ENCODE data around the gene SLC51A.

Gene SLC51A

GRCh38 chr3:196189566-196190347, 26.6 kb upstream of the SLC51A start:
- no peaks in the 10 kb centered on the region for H3F3A ChIP-seq (ENCODE audit: insufficient read depth, low read length)
- H3K9me2 ChIP-seq (ENCODE audit: low read depth, low read length) = no peaks in the 10 kb centered on the region
- H3K79me2 ChIP-seq (ENCODE audit: insufficient read depth, low read length) = no peaks in the 10 kb centered on the region
- no peak for TF ChIP-seq EZH2 (IDR thresholded peaks at IDR 0.05; ENCODE audit: borderline replicate concordance, low read length)
- no peak for TF ChIP-seq CTCF (IDR thresholded peaks at IDR 0.05; ENCODE audit: low read length)
- H3K9me3 ChIP-seq (ENCODE audit: low read length) = no peaks in the 10 kb centered on the region
- H3K27ac ChIP-seq (ENCODE audit: low read depth, low read length, poor library complexity, severe bottlenecking) = no peak overlapping the region
- H3K9ac ChIP-seq (ENCODE audit: low read length) = no peak overlapping the region
- H3K36me3 ChIP-seq (ENCODE audit: insufficient read depth, low read length) = no peaks in the 10 kb centered on the region
- H3K4me2 ChIP-seq (ENCODE audit: low read length) = no peak overlapping the region
- no peaks in the 10 kb centered on the region for H3K27me3 ChIP-seq (ENCODE audit: insufficient read depth, low read length)
- no peak overlapping the region for H2AFZ ChIP-seq (ENCODE audit: low read length)
- H3K4me3 ChIP-seq (ENCODE audit: low read depth, low read length, poor library complexity, severe bottlenecking) = no peak overlapping the region
- H3K4me1 ChIP-seq (ENCODE audit: insufficient read depth, low read length, severe bottlenecking) = peaks cover 21% of the 10 kb centered on the region
- no peaks in the 10 kb centered on the region for H4K20me1 ChIP-seq (ENCODE audit: insufficient read depth, low read length)

DNA sequence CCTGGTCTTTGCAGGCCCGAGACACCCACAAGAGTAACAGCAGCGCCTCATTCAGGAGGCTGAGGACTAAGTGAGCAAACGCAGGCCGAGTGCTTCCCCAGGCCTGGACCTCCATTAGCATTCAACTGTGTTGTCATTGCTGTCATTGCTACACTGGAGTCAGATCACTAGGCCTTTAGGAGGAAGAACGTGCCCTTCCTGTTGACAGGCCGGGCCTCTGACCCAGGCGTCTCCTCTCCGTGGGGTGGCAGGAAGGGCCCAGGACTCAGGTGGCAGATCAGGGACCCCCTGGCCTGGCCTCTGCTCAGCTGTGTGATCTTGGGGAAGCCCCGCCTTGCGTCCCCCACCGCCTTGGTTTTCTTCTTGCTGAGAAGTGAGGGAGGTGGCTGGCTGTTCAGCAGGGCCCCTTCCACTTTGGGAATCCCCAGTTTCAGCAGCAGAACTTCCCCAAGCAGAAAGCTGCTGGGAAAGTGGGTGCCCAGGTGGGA, 24.3 kb upstream of the SLC51A start:
- Histone ChIP-seq H3K4me3 (ENCODE audit: low read depth, low read length, poor library complexity, severe bottlenecking) (no peak overlapping the region), H3K79me2 (ENCODE audit: insufficient read depth, low read length) (no peaks in the 10 kb centered on the region), H3F3A (ENCODE audit: insufficient read depth, low read length) (no peaks in the 10 kb centered on the region), H2AFZ (ENCODE audit: low read length) (no peak overlapping the region), H3K36me3 (ENCODE audit: insufficient read depth, low read length) (no peaks in the 10 kb centered on the region), H3K27me3 (ENCODE audit: insufficient read depth, low read length) (no peaks in the 10 kb centered on the region), H4K20me1 (ENCODE audit: insufficient read depth, low read length) (no peaks in the 10 kb centered on the region), H3K9me2 (ENCODE audit: low read depth, low read length) (no peaks in the 10 kb centered on the region), H3K4me1 (ENCODE audit: insufficient read depth, low read length, severe bottlenecking) (peaks cover 11% of the 10 kb centered on the region), H3K27ac (ENCODE audit: low read depth, low read length, poor library complexity, severe bottlenecking) (no peak overlapping the region), H3K9ac (ENCODE audit: low read length) (no peak overlapping the region), H3K9me3 (ENCODE audit: low read length) (no peaks in the 10 kb centered on the region), H3K4me2 (ENCODE audit: low read length) (no peak overlapping the region; the same call in 1 of the 2 replicates)
- TF ChIP-seq EZH2 (IDR thresholded peaks at IDR 0.05; ENCODE audit: borderline replicate concordance, low read length) (no peak), CTCF (IDR thresholded peaks at IDR 0.05; ENCODE audit: low read length) (peak; percentile 57)

DNA sequence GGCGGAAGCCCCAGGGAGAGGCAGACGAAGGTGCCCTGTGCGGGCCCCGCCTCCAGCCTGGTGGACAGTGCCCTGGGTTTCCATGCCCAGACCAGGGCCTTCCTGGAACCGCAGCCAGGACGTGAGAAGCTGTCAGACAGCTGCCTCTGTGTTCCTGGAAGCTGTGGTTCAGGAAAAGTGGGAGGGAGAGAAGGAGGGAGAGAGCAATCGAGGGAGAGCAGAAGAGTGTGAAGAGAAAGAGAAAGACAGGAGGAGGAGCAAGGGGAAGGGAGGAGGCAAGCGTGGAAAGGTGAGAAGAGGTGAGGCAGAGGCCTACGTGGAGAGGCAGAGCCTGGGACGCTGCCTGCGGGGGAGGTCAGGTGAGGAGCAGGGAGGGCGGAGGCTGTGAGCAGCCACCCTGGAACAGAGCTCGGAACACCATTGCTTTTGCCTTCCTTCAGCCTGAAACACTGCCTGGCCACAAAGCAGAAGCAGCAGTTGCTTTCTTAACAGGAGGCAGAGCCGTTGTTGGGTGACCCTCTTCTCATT, 23.7 kb upstream of the SLC51A start:
- Histone ChIP-seq H3K27ac (ENCODE audit: low read depth, low read length, poor library complexity, severe bottlenecking) (no peak overlapping the region), H3K9me2 (ENCODE audit: low read depth, low read length) (no peaks in the 10 kb centered on the region), H3F3A (ENCODE audit: insufficient read depth, low read length) (no peaks in the 10 kb centered on the region), H3K27me3 (ENCODE audit: insufficient read depth, low read length) (0 out of 2 replicates have a peak, but pooled peaks cover 4% of the 10 kb centered on the region), H3K36me3 (ENCODE audit: insufficient read depth, low read length) (no peaks in the 10 kb centered on the region), H3K4me1 (ENCODE audit: insufficient read depth, low read length, severe bottlenecking) (peaks cover 8% of the 10 kb centered on the region), H3K9me3 (ENCODE audit: low read length) (no peaks in the 10 kb centered on the region), H2AFZ (ENCODE audit: low read length) (no peak overlapping the region), H3K9ac (ENCODE audit: low read length) (no peak overlapping the region), H3K4me2 (ENCODE audit: low read length) (no peak overlapping the region), H3K79me2 (ENCODE audit: insufficient read depth, low read length) (no peaks in the 10 kb centered on the region), H4K20me1 (ENCODE audit: insufficient read depth, low read length) (no peaks in the 10 kb centered on the region), H3K4me3 (ENCODE audit: low read depth, low read length, poor library complexity, severe bottlenecking) (no peak overlapping the region)
- no peak for TF ChIP-seq CTCF (IDR thresholded peaks at IDR 0.05; ENCODE audit: low read length)
- TF ChIP-seq EZH2 (IDR thresholded peaks at IDR 0.05; ENCODE audit: borderline replicate concordance, low read length) = no peak

Measured in OCI-LY1 (cell line).